ENCODE data around the gene WWTR1. TPM values are rescaled to one million over a fixed set of nuclear protein-coding genes. Genes with fewer than 3 reads are reported as not detected.

WWTR1 gene
- total and polyA plus RNA-seq, 4 donors = 4.5 to 11.8 (median 9.0) TPM

GRCh38 chr3:149585401-149585726 is 72.5 kb downstream of the WWTR1 start:
- no peaks in the 10 kb centered on the region for H3K36me3 ChIP-seq (ENCODE audit: control insufficient read depth in 4 of 4, insufficient read depth in 3 of 4, low read depth in 1 of 4, low read length in 3 of 4)
- no peaks in the 10 kb centered on the region for H3K9me3 ChIP-seq (ENCODE audit: control insufficient read depth in 4 of 4, low read length in 3 of 4)
- no peaks in the 10 kb centered on the region for H3K27me3 ChIP-seq (ENCODE audit: control insufficient read depth in 4 of 4, insufficient read depth in 4 of 4, low read length in 3 of 4)
- TF ChIP-seq RAD21 (IDR thresholded peaks at IDR 0.05) = no peak
- no peak for TF ChIP-seq YY1 (IDR thresholded peaks at IDR 0.05)
- TF ChIP-seq JUND (IDR thresholded peaks at IDR 0.05) = no peak
- no peak for TF ChIP-seq TAF1 (conservative IDR thresholded peaks at IDR 0.05)
- TF ChIP-seq, protein P1, sequence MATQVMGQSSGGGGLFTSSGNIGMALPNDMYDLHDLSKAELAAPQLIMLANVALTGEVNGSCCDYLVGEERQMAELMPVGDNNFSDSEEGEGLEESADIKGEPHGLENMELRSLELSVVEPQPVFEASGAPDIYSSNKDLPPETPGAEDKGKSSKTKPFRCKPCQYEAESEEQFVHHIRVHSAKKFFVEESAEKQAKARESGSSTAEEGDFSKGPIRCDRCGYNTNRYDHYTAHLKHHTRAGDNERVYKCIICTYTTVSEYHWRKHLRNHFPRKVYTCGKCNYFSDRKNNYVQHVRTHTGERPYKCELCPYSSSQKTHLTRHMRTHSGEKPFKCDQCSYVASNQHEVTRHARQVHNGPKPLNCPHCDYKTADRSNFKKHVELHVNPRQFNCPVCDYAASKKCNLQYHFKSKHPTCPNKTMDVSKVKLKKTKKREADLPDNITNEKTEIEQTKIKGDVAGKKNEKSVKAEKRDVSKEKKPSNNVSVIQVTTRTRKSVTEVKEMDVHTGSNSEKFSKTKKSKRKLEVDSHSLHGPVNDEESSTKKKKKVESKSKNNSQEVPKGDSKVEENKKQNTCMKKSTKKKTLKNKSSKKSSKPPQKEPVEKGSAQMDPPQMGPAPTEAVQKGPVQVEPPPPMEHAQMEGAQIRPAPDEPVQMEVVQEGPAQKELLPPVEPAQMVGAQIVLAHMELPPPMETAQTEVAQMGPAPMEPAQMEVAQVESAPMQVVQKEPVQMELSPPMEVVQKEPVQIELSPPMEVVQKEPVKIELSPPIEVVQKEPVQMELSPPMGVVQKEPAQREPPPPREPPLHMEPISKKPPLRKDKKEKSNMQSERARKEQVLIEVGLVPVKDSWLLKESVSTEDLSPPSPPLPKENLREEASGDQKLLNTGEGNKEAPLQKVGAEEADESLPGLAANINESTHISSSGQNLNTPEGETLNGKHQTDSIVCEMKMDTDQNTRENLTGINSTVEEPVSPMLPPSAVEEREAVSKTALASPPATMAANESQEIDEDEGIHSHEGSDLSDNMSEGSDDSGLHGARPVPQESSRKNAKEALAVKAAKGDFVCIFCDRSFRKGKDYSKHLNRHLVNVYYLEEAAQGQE (IDR thresholded peaks at IDR 0.05) = no peak
- no peak for TF ChIP-seq NR2F2 (IDR thresholded peaks at IDR 0.05)
- no peak for TF ChIP-seq FOXA1 (IDR thresholded peaks at IDR 0.05)
- no peak for TF ChIP-seq ATF3 (IDR thresholded peaks at IDR 0.05)
- no peak for TF ChIP-seq RXRA (IDR thresholded peaks at IDR 0.05)
- no peak for TF ChIP-seq GABPA (IDR thresholded peaks at IDR 0.05 in 1 of 2, conservative IDR thresholded peaks at IDR 0.05 in 1 of 2)
- TF ChIP-seq FOXA2 (IDR thresholded peaks at IDR 0.05) = no peak
- no peak for TF ChIP-seq HNF4A (conservative IDR thresholded peaks at IDR 0.05)
- TF ChIP-seq CTCF (IDR thresholded peaks at IDR 0.05; ENCODE audit: low read depth, low read length, missing input control) = no peak
- no peak for TF ChIP-seq MAX (IDR thresholded peaks at IDR 0.05)
- no peak for TF ChIP-seq SP1 (IDR thresholded peaks at IDR 0.05)
- no peak for TF ChIP-seq HNF4G (IDR thresholded peaks at IDR 0.05)
- no peak for TF ChIP-seq EGR1 (IDR thresholded peaks at IDR 0.05; ENCODE audit: low read depth in 2 of 2)
- TF ChIP-seq ZBTB33 (IDR thresholded peaks at IDR 0.05) = no peak
- WGBS = 75% methylated on average over 2 of the region's 2 CpGs
- no peak for DNase-seq (ENCODE audit: low spot score)
- peaks cover 8 to 24% (median 16%) of the 10 kb centered on the region in 4 donors for H3K4me1 ChIP-seq (ENCODE audit: control insufficient read depth in 4 of 4, insufficient read depth in 4 of 4, low read length in 3 of 4)
- no peak overlapping the region for H3K4me3 ChIP-seq (ENCODE audit: low read depth in 1 of 3, low read length in 3 of 3)
- no peak overlapping the region for H3K9ac ChIP-seq (ENCODE audit: low read depth in 1 of 2, low read length in 2 of 2)
- H3K27ac ChIP-seq (ENCODE audit: low read depth in 1 of 2, low read length in 2 of 2) = no peak overlapping the region

Measured in liver (tissue), 9 donors.